ENCODE data around the gene TUBA3D.
"Not testable (repeated sequence)": the region's sequence is repeated elsewhere in the genome, so short reads cannot be mapped to it uniquely, and the experiment has no call there.

The TUBA3D gene

DNA sequence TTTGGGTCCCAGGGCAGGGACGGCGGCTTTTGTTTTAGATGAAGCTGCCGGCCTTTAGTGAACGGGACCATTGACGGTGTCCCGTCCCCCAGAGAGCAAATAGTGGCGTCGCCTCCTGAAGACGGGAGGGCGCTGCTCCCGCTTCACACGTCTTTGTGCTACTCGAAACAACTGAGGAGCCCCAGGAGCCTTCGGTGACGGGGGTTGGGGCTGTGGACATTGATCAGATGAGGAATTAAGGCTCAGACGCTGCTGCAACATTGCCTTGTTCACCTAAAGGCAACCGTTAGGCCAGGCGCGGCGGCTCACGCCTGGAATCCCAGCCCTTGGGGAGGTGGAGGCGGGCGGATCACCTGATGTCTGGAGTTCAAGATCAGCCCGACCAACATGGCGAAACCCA, 444 bp downstream of the TUBA3D start:
- H3K4me1 Mint-ChIP-seq (ENCODE audit: low read depth in 2 of 2); DNase-seq; H3K9me3 Mint-ChIP-seq; H3K4me3 Mint-ChIP-seq; H3K36me3 Mint-ChIP-seq (ENCODE audit: insufficient read depth); ATAC-seq (replicated peaks); H3K27me3 Mint-ChIP-seq; H3K27ac Mint-ChIP-seq: not testable (repeated sequence)

DNA sequence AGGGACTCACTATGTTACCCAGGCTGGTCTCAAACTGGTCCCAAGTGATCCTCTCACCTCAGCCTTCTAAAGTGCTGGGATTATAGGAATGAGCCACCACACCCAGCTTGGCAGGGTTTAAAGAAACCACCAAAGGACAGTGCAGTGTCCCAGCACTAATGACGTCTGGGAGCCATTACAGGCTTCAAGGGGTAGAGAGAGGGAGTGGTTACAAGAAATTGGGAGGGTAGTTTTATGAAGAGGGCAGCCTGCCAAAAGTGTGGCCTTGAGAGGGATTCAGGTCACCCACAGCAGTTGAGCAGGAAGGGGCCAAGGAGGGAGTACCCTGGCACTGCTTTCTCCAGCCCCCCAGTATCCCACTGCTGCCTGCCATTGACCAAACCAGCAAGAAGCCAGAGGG, 1.3 kb downstream of the TUBA3D start:
- not testable (repeated sequence) for ATAC-seq (replicated peaks); H3K36me3 Mint-ChIP-seq (ENCODE audit: insufficient read depth); H3K4me1 Mint-ChIP-seq (ENCODE audit: low read depth in 2 of 2); H3K9me3 Mint-ChIP-seq; DNase-seq; H3K4me3 Mint-ChIP-seq; H3K27me3 Mint-ChIP-seq; H3K27ac Mint-ChIP-seq

DNA sequence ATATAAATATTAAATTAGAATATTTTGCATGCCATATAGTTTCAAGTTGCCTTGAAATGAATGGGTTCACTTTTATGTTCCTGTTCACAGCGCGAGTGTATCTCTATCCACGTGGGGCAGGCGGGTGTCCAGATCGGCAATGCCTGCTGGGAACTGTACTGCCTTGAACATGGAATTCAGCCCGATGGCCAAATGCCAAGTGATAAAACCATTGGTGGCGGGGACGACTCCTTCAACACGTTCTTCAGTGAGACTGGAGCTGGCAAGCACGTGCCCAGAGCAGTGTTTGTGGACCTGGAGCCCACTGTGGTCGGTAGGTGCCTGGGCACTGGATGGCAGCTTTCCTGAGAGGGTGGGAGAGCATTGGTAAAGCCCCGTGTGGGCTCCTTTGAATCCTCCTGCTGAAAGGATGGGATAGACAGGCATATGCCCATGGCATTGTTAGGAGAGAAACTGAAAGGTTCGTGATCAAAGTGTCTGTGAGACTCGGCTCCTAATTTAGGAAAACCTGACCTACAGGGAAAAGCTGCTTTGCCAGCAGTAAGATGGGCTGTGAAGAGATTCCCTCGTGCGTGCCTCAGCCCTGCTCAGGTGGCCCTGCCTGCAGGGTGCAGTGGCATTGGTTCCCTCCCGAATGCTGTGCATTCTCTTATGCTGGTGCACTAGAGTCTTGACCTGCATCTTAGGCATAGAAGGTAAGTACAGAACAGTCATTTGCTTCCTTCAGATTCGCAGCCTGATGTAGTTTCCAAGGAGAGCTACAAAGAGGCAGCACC, 2.3 kb downstream of the TUBA3D start:
- not testable (repeated sequence) for H3K27ac Mint-ChIP-seq; H3K9me3 Mint-ChIP-seq; ATAC-seq (replicated peaks); H3K4me3 Mint-ChIP-seq; H3K4me1 Mint-ChIP-seq (ENCODE audit: low read depth in 2 of 2); H3K36me3 Mint-ChIP-seq (ENCODE audit: insufficient read depth); DNase-seq; H3K27me3 Mint-ChIP-seq

DNA sequence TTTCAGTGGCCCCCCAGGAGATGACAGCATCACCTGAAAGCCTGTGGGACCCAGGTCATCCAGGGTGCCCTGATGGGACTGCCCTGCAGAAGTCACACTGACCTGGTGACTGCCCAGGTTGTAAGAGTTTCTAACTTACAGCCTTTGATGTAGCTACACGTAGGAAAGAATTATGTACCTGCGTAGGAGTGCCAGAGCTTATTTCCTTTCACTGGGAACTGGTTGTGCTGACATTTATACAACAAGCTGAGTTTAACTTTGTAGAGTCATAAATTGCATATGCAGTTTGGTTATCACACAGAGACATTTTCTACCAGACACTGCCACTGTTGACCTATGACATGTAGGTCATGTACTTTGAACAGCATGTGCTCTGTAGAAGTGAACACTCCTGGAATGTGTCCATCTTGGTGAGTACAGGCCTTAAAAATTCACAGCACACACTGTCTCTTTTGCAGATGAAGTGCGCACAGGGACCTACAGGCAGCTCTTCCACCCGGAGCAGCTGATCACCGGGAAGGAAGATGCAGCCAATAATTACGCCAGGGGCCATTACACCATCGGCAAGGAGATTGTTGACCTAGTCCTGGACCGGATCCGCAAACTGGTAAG, 3.0 kb downstream of the TUBA3D start:
- H3K4me3 Mint-ChIP-seq; H3K4me1 Mint-ChIP-seq (ENCODE audit: low read depth in 2 of 2); H3K27me3 Mint-ChIP-seq; H3K9me3 Mint-ChIP-seq; DNase-seq; H3K36me3 Mint-ChIP-seq (ENCODE audit: insufficient read depth); H3K27ac Mint-ChIP-seq; ATAC-seq (replicated peaks): not testable (repeated sequence)

DNA sequence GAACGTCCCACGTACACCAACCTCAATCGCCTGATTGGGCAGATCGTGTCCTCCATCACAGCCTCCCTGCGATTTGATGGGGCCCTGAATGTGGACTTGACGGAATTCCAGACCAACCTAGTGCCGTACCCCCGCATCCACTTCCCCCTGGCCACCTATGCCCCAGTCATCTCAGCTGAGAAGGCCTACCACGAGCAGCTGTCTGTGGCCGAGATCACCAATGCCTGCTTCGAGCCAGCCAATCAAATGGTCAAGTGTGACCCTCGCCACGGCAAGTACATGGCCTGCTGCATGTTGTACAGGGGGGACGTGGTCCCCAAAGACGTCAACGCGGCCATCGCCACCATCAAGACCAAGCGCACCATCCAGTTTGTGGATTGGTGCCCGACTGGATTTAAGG, 4.4 kb downstream of the TUBA3D start:
- not testable (repeated sequence) for H3K27ac Mint-ChIP-seq; ATAC-seq (replicated peaks); H3K9me3 Mint-ChIP-seq; DNase-seq; H3K4me1 Mint-ChIP-seq (ENCODE audit: low read depth in 2 of 2); H3K4me3 Mint-ChIP-seq; H3K36me3 Mint-ChIP-seq (ENCODE audit: insufficient read depth); H3K27me3 Mint-ChIP-seq

DNA sequence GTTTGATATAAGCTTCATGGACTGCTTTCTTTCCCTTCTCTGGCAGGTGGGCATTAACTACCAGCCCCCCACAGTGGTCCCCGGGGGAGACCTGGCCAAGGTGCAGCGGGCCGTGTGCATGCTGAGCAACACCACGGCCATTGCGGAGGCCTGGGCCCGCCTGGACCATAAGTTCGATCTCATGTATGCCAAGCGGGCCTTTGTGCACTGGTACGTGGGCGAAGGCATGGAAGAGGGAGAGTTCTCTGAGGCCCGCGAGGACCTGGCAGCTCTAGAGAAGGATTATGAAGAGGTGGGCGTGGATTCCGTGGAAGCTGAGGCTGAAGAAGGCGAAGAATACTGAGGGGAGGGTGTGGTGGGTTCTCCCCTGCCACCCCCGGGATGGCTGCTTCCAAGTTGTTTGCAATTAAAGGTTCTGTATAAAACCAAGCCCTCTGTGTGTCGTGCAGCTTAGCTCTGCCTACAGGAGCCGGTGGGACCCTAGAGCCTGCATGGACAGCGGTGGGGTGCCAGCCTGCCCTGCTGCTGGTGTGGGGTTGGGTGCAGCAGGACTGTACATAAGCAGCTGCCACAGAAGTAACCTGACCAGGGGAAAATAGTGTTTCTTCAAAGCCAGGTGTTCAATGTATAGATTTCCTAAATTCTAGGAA, 6.7 kb downstream of the TUBA3D start:
- not testable (repeated sequence) for H3K4me3 Mint-ChIP-seq; H3K36me3 Mint-ChIP-seq (ENCODE audit: insufficient read depth); H3K27ac Mint-ChIP-seq; H3K9me3 Mint-ChIP-seq; H3K4me1 Mint-ChIP-seq (ENCODE audit: low read depth in 2 of 2); ATAC-seq (replicated peaks); DNase-seq; H3K27me3 Mint-ChIP-seq

DNA sequence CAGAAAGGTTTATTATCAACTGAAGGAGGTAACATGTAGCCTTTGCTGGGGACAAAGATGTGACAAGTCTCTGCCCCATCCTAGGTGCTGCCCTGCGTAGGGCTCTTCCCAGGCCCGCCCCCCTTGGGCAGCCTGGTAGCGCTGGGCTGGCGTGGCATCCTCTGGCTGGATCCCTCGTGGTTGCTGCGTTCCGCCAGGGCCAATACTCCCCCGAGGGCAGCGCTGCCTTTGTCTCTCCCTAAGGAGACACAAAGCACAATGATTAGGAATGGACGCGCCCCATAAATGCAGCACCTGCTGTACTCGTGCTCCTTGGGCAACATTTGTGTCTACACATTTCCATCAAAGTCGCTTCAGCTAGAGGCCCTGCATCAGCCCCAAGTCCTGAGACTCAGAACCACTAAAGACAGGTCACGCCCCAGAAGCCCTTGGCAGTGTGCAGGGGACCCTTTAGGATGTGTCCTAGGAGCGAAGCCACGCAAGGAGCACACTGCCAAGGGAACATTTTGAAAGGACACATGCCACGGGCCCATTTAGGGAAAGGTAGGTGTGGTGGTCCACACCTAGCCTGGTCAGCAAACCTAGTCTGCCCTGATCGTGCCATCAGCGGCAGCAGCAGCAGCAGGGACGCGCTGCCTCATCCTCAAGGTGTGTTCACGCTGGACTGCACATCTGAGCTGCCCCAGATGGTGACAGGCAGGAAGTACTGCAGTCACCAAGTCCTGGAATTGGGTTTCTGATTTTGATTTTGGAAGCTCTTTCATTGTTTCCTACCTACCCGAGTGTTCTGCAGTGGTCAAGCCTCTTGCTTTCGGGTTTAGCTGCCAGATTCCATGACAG, 8.3 kb downstream of the TUBA3D start:
- not testable (repeated sequence) for ATAC-seq (replicated peaks); H3K36me3 Mint-ChIP-seq (ENCODE audit: insufficient read depth); H3K4me1 Mint-ChIP-seq (ENCODE audit: low read depth in 2 of 2); DNase-seq; H3K4me3 Mint-ChIP-seq; H3K27me3 Mint-ChIP-seq; H3K27ac Mint-ChIP-seq; H3K9me3 Mint-ChIP-seq

DNA sequence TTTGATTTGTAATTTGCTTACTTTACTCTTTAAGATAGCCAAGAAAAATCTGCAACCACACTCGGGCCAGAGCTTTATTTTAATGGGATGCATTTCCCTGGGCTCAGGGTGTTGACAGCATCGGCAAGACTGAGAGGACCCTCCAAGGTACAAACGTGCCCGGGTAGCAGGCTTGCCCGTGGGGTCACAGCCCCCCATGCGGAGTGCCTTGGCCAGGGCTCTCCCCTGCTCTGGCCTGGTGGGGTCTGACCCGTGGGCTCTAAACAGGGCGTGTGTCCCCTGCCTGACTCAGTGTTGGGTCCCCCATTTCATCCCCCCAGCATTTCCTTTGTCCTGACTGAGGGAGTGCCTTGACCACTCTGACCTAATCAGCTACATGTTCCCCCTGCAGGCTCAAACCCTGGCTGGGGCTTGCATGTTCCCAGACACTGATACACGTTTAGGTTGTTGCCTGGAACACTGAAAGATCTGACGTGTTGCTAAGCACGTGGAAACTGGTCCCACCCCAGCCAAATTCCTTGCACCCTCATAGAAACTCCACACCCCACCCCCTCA, 9.1 kb downstream of the TUBA3D start:
- ATAC-seq (replicated peaks); H3K36me3 Mint-ChIP-seq (ENCODE audit: insufficient read depth); H3K27ac Mint-ChIP-seq; H3K9me3 Mint-ChIP-seq; H3K4me3 Mint-ChIP-seq; H3K27me3 Mint-ChIP-seq; H3K4me1 Mint-ChIP-seq (ENCODE audit: low read depth in 2 of 2); DNase-seq: not testable (repeated sequence)

DNA sequence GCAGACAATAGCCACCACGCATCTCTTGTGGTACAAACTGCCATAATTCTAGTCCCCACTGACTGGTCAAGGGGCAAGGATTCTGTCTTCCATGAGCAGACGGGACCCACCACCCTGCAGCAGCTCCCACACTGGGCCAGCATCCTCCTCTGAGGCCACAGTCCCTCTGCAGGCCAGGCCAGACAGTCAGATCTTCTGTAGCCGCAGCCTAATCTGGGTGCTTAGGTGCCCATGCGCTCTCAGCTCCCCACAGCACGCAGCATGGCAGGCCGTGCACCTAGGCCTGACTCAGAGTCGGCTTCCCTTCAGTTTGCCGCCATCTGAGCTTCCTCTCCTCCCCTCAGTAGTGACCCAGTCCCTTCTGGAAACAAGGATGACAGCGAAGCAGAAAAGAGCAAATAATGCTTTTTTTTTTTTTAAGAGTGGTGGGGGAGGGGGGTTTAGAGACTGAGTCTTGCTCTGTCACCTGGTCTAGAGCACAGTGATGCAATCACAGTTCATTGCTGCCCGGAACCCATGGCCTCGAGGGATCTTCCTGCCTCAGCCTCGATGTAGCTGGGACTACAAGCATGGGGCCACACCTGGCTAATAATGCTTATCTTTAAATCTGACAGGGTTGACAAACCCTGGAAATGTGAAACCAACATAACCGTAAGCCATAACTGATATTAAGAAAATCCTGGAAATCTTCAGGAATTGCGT, 10.4 kb downstream of the TUBA3D start:
- H3K4me3 Mint-ChIP-seq; DNase-seq; H3K27me3 Mint-ChIP-seq; ATAC-seq (replicated peaks); H3K27ac Mint-ChIP-seq; H3K9me3 Mint-ChIP-seq: not testable (repeated sequence)
- H3K4me1 Mint-ChIP-seq (ENCODE audit: low read depth in 2 of 2), result peaks cover 17 to 21% of the 10 kb centered on the region in 2 donors
- H3K36me3 Mint-ChIP-seq (ENCODE audit: insufficient read depth), result peaks cover 12% of the 10 kb centered on the region

DNA sequence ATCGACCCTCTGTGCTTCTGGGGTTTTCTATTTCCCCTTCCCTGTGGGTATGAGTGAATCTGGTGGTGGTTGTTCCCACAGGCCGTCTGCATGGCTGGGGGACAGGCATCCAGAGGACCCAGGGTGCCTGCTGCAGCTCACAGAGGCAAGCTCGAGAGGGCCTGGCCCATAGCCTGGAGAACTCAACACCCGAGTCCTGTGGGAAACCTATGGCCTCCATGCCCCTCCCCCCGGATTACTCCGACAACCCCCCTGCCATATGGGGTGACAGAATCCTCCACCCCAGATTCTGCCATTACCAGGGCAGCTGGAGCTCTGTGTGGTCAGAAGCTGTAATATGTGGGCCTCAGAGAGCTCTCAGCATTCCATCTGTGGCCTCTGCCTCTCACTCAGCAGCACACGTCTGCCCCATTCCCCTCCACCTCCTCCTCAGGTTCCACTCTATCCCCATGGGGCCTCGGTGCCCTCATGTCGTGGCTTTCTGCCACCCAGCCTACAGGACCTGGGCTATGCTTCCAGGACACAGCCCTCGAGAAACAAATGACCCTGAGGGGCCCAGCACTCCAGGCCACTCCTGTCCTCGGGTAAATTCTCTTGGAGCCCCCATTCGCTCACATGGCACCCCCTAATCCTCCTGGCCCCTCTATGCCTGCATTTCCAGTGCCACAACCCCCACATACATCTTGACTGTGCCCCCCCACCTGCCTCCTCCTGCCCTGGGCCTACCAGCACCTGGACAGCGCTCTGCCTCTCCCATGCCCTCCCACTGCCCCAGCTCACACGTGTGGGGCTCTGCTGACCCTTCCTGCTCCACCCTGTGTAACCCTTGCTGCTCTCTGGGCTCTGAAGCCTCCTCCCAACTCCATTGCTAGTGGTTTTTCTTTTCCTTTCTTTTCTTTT, 12.6 kb downstream of the TUBA3D start:
- peaks cover 22 to 26% of the 10 kb centered on the region in 2 donors for H3K4me1 Mint-ChIP-seq (ENCODE audit: low read depth in 2 of 2)
- H3K9me3 Mint-ChIP-seq, result no peaks in the 10 kb centered on the region
- H3K27me3 Mint-ChIP-seq, result no peaks in the 10 kb centered on the region
- ATAC-seq (replicated peaks) (no peak), DNase-seq (no peak)
- H3K4me3 Mint-ChIP-seq, result no peak overlapping the region
- H3K27ac Mint-ChIP-seq, result peak overlapping the region; percentile 57 to 87
- H3K36me3 Mint-ChIP-seq (ENCODE audit: insufficient read depth), result peaks cover 27% of the 10 kb centered on the region

DNA sequence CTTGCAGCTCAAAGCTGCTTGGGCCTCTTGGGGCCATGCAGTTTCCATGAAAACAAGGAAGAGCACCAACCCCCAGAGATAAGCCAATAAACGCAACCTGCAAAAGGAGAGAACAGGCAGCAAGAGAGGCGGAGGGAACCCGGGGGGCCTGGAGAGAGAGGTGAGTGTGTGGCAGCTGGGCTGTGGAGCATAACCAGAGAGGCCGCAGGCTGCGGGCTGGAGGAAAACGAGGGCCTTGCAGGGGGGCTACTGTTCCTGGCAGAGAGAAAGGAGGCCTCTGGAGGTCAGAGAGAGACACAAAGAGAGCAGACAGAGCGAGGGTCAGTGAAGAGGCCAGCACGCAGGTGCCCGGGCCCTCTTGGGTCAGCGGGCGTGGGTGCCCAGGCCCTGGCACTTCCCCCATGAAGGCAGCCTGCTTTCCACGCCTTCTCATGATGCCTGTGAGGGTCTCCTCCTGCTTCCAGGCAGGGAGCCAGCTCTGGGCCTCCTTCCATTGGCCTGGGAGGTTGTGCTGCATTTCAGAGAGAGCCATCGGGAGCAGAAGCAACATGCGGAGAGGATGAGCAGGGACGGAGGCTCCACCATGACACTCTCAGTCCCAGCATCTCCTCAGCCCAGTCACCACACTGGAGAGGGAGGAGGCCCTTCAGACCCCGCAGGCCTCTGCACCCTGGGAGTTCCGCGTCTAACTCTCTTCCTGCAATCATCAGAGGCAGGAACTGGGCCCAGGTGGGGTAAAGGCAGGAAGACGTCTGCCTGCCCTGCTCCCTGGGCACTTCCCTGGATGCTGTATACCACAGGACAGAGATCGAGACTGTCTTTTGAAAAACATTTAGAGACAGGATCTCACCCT, 14.9 kb downstream of the TUBA3D start:
- H3K4me1 Mint-ChIP-seq (ENCODE audit: low read depth in 2 of 2), result peaks cover 34 to 37% of the 10 kb centered on the region in 2 donors
- H3K9me3 Mint-ChIP-seq; H3K27me3 Mint-ChIP-seq; ATAC-seq (replicated peaks): not testable (repeated sequence)
- peak overlapping the region; percentile 77 to 96 for H3K4me3 Mint-ChIP-seq
- H3K36me3 Mint-ChIP-seq (ENCODE audit: insufficient read depth), result peaks cover 37% of the 10 kb centered on the region
- H3K27ac Mint-ChIP-seq, result peak overlapping the region; percentile 80 to 91
- DNase-seq, result peak in 2 of 3 experiments; percentile 6 to 19
